GM23338 (cell line): Measurements from ENCODE around the gene DNAAF2. TPM values are rescaled to one million over a fixed set of nuclear protein-coding genes. Genes with fewer than 3 reads are reported as not detected.

Experiments used
- ATAC-seq: fragments of 200-7000 bp; cut with Tn5 transposase; 3 replicates; pipeline ENCODE4 v1.9.1; 2020
- DNase-seq: peaks from one replicate; pipeline ENCODE4 v3.0.0-alpha.2; 2015; ENCODE audit warnings: low spot score
- H2AFZ ChIP-seq: fragments of 200-600 bp; sonication (generic); 2 replicates; pipeline ENCODE4 v1.8.0; 2016; ENCODE audit warnings: antibody characterized with exemption, mild to moderate bottlenecking, moderate library complexity
- H3F3A ChIP-seq: fragments of 200-600 bp; sonication (generic); replicated peaks from 2 replicates; pipeline ENCODE4 v1.8.0; 2017; ENCODE audit warnings: antibody characterized with exemption, mixed run types, low read depth
- H3K27ac ChIP-seq: fragments of 200-600 bp; sonication (generic); 2 replicates; pipeline ENCODE4 v1.6.1; 2016; ENCODE audit warnings: low read depth
- H3K27me3 ChIP-seq: fragments of 200-600 bp; sonication (generic); 2 replicates; pipeline ENCODE4 v1.8.0; 2016; ENCODE audit warnings: mild to moderate bottlenecking, mixed run types, moderate library complexity; ENCODE audit not compliant: insufficient read depth
- H3K36me3 ChIP-seq: fragments of 200-600 bp; sonication (generic); 2 replicates; pipeline ENCODE4 v1.8.0; 2016; ENCODE audit warnings: mild to moderate bottlenecking; ENCODE audit not compliant: insufficient read depth
- H3K4me1 ChIP-seq: fragments of 200-600 bp; sonication (generic); 2 replicates; pipeline ENCODE4 v1.8.0; 2016; ENCODE audit warnings: mild to moderate bottlenecking, moderate library complexity; ENCODE audit not compliant: insufficient read depth
- H3K4me2 ChIP-seq: fragments of 200-600 bp; sonication (generic); 2 replicates; pipeline ENCODE4 v1.7.1; 2017; ENCODE audit warnings: mixed run types
- H3K4me3 ChIP-seq: fragments of 200-600 bp; sonication (generic); 2 replicates; pipeline ENCODE4 v1.6.1; 2016; ENCODE audit warnings: mixed run types
- H3K79me2 ChIP-seq: fragments of 200-600 bp; sonication (generic); replicated peaks from 2 replicates; pipeline ENCODE4 v1.8.0; 2017; ENCODE audit warnings: mild to moderate bottlenecking; ENCODE audit not compliant: insufficient read depth
- H3K9me2 ChIP-seq: fragments of 200-600 bp; sonication (generic); 2 replicates; pipeline ENCODE4 v1.8.0; 2017; ENCODE audit not compliant: insufficient read depth
- H4K20me1 ChIP-seq: fragments of 200-600 bp; sonication (generic); replicated peaks from 2 replicates; pipeline ENCODE4 v1.8.0; 2017; ENCODE audit warnings: mild to moderate bottlenecking; ENCODE audit not compliant: insufficient read depth
- H3K27ac Mint-ChIP-seq: 2 replicates; pipeline ENCODE4 v1.8.0; 2020; ENCODE audit warnings: inconsistent platforms, mild to moderate bottlenecking, moderate library complexity, mixed read lengths
- H3K27me3 Mint-ChIP-seq: 3 replicates; pipeline ENCODE4 v1.8.0; 2022; ENCODE audit warnings: low read depth, mild to moderate bottlenecking, moderate library complexity, mixed read lengths, inconsistent platforms; ENCODE audit not compliant: insufficient read depth, poor library complexity
- H3K36me3 Mint-ChIP-seq: 3 replicates; pipeline ENCODE4 v1.8.0; 2021; ENCODE audit warnings: low read depth, mild to moderate bottlenecking, inconsistent platforms, moderate library complexity, mixed read lengths
- H3K4me1 Mint-ChIP-seq: 3 replicates; pipeline ENCODE4 v1.8.0; 2020; ENCODE audit warnings: mild to moderate bottlenecking, inconsistent platforms, mixed read lengths
- H3K4me3 Mint-ChIP-seq: 3 replicates; pipeline ENCODE4 v1.8.0; 2021; ENCODE audit warnings: moderate library complexity, mild to moderate bottlenecking, inconsistent platforms, mixed read lengths
- H3K9me3 Mint-ChIP-seq: 3 replicates; pipeline ENCODE4 v1.8.0; 2020; ENCODE audit warnings: moderate library complexity, mild to moderate bottlenecking, inconsistent platforms, mixed read lengths
- CREB1 ChIP-seq: fragments of 250-450 bp; sonication (Bioruptor Pico); IDR thresholded peaks from 2 replicates; pipeline ENCODE4 v1.5.0; 2020; ENCODE audit warnings: low read depth, mild to moderate bottlenecking, moderate library complexity
- EZH2 ChIP-seq: fragments of 200-600 bp; sonication (generic); IDR thresholded peaks from one replicate; pipeline ENCODE4 v1.8.0; 2017; ENCODE audit warnings: antibody characterized with exemption, mild to moderate bottlenecking, low read depth; ENCODE audit not compliant: unreplicated experiment
- EZH2phosphoT487 ChIP-seq: fragments of 200-600 bp; sonication (generic); IDR thresholded peaks from one replicate; pipeline ENCODE4 v1.8.1; 2018; ENCODE audit warnings: antibody characterized with exemption; ENCODE audit not compliant: unreplicated experiment
- POLR2AphosphoS5 ChIP-seq: IDR thresholded peaks from 2 replicates; pipeline ENCODE4 v1.6.1; 2016; ENCODE audit warnings: antibody characterized with exemption, low read depth
- ZNF114 ChIP-seq: fragments of 250-450 bp; sonication (Bioruptor Pico); IDR thresholded peaks from 2 replicates; pipeline ENCODE4 v1.5.0; 2020; ENCODE audit warnings: mild to moderate bottlenecking, moderate library complexity
- ZNF331 ChIP-seq: fragments of 250-450 bp; sonication (Bioruptor Pico); IDR thresholded peaks from 2 replicates; pipeline ENCODE4 v1.5.0; 2020; ENCODE audit warnings: low read depth, mild to moderate bottlenecking, moderate library complexity
- polyA plus RNA-seq: library from polyadenylated mRNA; unstranded; fragments of >200 nt; fragmentation: Nextera tagmentation; extraction: Ambion mirVana; gene quantifications from 2 replicates; pipeline ENCODE4 v1.2.1, GENCODE V29; 2016
- total RNA-seq: library from RNA; depleted of rRNA; stranded (reverse); fragments of >200 nt; shearing (Covaris generic); gene quantifications from 2 replicates; pipeline ENCODE4 v1.2.3, GENCODE V29; 2014
- TF ChIP-seq, protein P1 (sequence below): IDR thresholded peaks from one replicate; pipeline ENCODE4 v1.6.1; 2018; ENCODE audit warnings: antibody characterized with exemption; ENCODE audit not compliant: unreplicated experiment
- TF ChIP-seq, protein P2 (sequence below): fragments of 250-450 bp; sonication (Bioruptor Pico); IDR thresholded peaks from 2 replicates; pipeline ENCODE4 v1.5.0; 2020; ENCODE audit warnings: mild to moderate bottlenecking, moderate library complexity

Gene DNAAF2
- total and polyA plus RNA-seq, 2 experiments from 2014 or later = 40.4 to 62.6 TPM

DNA sequence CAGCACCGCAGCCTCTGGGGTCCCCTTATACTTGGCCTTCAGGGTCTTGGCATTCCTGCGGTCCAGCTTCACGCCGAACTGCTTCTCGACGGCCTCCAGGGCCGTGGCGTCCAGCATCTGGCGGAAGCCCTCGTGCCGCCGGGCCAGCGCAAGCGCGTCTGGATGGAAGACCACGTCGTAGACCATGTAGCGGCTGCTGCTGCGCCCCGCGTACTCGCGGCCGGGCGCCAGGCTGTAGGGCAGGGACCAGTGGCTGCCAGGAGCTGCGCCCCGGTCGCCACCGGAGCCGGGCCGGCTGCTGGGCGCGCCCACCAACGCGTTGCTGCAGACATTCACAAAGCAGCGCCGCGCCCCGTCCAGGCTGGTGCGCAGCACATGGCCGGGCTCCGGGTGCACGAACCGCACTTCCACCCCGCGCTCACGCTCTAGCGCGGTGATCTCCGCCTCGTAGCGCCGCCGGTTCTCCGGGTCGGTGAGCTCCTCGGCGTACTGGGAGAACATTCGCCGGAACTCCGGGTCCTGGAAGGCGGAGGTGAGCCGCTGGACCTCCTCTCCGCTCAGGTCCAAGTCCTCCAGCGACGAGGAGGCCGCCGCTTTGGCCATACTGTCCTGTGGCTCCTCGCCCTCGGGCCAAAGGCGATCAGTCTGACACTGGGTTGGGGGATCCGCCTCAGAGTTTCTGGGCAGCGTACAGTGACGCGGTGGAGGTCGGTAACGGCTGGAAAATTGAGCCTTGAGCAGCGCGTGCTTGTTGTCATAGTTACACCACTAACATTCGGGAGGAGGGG is at the start of gene DNAAF2 (continued):
- TF ChIP-seq, protein P1, sequence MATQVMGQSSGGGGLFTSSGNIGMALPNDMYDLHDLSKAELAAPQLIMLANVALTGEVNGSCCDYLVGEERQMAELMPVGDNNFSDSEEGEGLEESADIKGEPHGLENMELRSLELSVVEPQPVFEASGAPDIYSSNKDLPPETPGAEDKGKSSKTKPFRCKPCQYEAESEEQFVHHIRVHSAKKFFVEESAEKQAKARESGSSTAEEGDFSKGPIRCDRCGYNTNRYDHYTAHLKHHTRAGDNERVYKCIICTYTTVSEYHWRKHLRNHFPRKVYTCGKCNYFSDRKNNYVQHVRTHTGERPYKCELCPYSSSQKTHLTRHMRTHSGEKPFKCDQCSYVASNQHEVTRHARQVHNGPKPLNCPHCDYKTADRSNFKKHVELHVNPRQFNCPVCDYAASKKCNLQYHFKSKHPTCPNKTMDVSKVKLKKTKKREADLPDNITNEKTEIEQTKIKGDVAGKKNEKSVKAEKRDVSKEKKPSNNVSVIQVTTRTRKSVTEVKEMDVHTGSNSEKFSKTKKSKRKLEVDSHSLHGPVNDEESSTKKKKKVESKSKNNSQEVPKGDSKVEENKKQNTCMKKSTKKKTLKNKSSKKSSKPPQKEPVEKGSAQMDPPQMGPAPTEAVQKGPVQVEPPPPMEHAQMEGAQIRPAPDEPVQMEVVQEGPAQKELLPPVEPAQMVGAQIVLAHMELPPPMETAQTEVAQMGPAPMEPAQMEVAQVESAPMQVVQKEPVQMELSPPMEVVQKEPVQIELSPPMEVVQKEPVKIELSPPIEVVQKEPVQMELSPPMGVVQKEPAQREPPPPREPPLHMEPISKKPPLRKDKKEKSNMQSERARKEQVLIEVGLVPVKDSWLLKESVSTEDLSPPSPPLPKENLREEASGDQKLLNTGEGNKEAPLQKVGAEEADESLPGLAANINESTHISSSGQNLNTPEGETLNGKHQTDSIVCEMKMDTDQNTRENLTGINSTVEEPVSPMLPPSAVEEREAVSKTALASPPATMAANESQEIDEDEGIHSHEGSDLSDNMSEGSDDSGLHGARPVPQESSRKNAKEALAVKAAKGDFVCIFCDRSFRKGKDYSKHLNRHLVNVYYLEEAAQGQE = no peak

DNA sequence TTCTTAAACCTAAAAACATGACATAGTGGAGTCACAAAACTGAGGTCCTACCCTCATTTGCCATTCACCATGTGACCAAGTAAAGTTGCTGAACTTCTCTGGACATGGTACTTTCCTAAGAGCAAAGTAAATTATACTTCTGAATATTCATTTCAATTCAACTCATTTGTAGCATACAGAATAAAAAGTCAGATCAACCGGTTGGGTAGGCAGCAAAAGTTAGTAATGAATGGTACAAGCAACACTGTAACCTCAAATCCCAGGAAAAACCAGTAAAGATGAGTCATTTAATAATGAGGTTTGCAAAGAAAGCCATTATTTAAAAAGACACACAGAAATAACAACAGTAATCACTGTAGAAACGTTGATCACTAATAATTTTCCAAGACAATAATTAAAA is 44.2 kb upstream of the DNAAF2 start:
- no peak for ATAC-seq
- H3K4me3 Mint-ChIP-seq = no peak overlapping the region
- no peak for TF ChIP-seq EZH2phosphoT487
- no peak for TF ChIP-seq EZH2
- no peak for TF ChIP-seq CREB1 (CRISPR knock-in tag)
- TF ChIP-seq, protein P2, sequence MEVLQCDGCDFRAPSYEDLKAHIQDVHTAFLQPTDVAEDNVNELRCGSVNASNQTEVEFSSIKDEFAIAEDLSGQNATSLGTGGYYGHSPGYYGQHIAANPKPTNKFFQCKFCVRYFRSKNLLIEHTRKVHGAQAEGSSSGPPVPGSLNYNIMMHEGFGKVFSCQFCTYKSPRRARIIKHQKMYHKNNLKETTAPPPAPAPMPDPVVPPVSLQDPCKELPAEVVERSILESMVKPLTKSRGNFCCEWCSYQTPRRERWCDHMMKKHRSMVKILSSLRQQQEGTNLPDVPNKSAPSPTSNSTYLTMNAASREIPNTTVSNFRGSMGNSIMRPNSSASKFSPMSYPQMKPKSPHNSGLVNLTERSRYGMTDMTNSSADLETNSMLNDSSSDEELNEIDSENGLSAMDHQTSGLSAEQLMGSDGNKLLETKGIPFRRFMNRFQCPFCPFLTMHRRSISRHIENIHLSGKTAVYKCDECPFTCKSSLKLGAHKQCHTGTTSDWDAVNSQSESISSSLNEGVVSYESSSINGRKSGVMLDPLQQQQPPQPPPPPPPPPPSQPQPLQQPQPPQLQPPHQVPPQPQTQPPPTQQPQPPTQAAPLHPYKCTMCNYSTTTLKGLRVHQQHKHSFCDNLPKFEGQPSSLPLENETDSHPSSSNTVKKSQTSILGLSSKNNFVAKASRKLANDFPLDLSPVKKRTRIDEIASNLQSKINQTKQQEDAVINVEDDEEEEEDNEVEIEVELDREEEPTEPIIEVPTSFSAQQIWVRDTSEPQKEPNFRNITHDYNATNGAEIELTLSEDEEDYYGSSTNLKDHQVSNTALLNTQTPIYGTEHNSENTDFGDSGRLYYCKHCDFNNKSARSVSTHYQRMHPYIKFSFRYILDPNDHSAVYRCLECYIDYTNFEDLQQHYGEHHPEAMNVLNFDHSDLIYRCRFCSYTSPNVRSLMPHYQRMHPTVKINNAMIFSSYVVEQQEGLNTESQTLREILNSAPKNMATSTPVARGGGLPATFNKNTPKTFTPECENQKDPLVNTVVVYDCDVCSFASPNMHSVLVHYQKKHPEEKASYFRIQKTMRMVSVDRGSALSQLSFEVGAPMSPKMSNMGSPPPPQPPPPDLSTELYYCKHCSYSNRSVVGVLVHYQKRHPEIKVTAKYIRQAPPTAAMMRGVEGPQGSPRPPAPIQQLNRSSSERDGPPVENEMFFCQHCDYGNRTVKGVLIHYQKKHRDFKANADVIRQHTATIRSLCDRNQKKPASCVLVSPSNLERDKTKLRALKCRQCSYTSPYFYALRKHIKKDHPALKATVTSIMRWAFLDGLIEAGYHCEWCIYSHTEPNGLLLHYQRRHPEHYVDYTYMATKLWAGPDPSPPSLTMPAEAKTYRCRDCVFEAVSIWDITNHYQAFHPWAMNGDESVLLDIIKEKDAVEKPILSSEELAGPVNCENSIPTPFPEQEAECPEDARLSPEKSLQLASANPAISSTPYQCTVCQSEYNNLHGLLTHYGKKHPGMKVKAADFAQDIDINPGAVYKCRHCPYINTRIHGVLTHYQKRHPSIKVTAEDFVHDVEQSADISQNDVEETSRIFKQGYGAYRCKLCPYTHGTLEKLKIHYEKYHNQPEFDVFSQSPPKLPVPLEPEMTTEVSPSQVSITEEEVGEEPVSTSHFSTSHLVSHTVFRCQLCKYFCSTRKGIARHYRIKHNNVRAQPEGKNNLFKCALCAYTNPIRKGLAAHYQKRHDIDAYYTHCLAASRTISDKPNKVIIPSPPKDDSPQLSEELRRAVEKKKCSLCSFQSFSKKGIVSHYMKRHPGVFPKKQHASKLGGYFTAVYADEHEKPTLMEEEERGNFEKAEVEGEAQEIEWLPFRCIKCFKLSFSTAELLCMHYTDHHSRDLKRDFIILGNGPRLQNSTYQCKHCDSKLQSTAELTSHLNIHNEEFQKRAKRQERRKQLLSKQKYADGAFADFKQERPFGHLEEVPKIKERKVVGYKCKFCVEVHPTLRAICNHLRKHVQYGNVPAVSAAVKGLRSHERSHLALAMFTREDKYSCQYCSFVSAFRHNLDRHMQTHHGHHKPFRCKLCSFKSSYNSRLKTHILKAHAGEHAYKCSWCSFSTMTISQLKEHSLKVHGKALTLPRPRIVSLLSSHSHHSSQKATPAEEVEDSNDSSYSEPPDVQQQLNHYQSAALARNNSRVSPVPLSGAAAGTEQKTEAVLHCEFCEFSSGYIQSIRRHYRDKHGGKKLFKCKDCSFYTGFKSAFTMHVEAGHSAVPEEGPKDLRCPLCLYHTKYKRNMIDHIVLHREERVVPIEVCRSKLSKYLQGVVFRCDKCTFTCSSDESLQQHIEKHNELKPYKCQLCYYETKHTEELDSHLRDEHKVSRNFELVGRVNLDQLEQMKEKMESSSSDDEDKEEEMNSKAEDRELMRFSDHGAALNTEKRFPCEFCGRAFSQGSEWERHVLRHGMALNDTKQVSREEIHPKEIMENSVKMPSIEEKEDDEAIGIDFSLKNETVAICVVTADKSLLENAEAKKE (CRISPR knock-in tag) = no peak
- TF ChIP-seq ZNF331 (CRISPR knock-in tag) = no peak
- no peak for TF ChIP-seq POLR2AphosphoS5
- TF ChIP-seq, protein P1 = no peak
- TF ChIP-seq ZNF114 (CRISPR knock-in tag) = no peak

More for the DNA sequence above, 44.2 kb upstream of the DNAAF2 start:
- Mint-ChIP-seq H3K27ac (no peak overlapping the region), H3K36me3 (peaks cover 75% of the 10 kb centered on the region), H3K9me3 (no peaks in the 10 kb centered on the region), H3K4me1 (no peaks in the 10 kb centered on the region), H3K27me3 (peaks cover 6% of the 10 kb centered on the region)
- peaks cover 7% of the 10 kb centered on the region; the same call in 1 of the 2 replicates for H3K79me2 ChIP-seq
- H3K4me3 ChIP-seq = no peak overlapping the region
- peaks cover 18% of the 10 kb centered on the region; the same call in 1 of the 2 replicates for H3K36me3 ChIP-seq
- peaks cover 12% of the 10 kb centered on the region for H4K20me1 ChIP-seq
- no peak overlapping the region for H2AFZ ChIP-seq
- no peaks in the 10 kb centered on the region for H3K9me2 ChIP-seq
- no peaks in the 10 kb centered on the region for H3F3A ChIP-seq
- DNase-seq = no peak
- H3K27ac ChIP-seq = no peak overlapping the region
- no peak overlapping the region for H3K4me2 ChIP-seq
- no peaks in the 10 kb centered on the region for H3K27me3 ChIP-seq
- no peaks in the 10 kb centered on the region for H3K4me1 ChIP-seq
